ENCODE results near the gene NR2C2. TPM values are rescaled to one million over a fixed set of nuclear protein-coding genes. Genes with fewer than 3 reads are reported as not detected.

The NR2C2 gene
- total RNA-seq, 4 donors from 2014 or later, result 55.6 to 84.3 (median 69.1) TPM

DNA sequence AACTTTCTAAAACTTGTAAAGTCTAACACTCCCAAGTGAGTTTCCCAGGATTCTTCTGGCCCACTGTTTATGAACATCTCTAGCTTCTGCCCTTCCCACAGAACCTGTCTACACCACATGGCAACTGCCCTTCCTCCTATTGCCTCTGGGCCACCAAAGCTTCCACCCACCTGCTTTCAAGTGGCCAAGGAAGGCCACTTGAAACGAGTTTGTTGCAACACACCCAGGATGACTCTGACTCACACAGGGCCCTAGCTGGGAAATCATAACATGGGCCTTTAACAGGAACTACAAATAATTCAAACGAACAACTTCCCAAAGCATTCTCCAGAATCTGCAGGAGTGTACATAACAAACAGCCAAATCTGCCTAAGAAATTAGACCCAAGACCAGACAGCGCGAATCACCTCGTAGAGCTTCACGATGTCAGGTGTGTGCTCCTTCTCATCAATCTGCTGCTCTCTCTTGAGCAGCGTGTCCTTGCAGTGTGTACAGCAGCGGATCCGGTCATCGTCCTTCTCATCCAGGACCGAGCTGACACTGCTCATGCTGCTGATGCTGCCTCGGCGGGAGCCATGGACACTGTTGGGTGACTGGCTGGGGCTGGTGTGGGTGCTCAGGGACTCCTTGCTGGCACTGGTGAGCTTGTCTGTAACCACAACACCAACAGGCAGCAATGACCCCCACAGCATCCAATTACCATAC lies 134.7 kb downstream of the NR2C2 start:
- Histone ChIP-seq H3K27ac (no peak overlapping the region), H3K36me3 (peaks cover 0 to 93% (median 0%) of the 10 kb centered on the region in 3 donors), H3K4me3 (no peak overlapping the region), H3K27me3 (no peaks in the 10 kb centered on the region), H3K9me3 (no peaks in the 10 kb centered on the region), H3K4me1 (no peaks in the 10 kb centered on the region)
- DNase-seq, result no peak
- TF ChIP-seq, protein P1, sequence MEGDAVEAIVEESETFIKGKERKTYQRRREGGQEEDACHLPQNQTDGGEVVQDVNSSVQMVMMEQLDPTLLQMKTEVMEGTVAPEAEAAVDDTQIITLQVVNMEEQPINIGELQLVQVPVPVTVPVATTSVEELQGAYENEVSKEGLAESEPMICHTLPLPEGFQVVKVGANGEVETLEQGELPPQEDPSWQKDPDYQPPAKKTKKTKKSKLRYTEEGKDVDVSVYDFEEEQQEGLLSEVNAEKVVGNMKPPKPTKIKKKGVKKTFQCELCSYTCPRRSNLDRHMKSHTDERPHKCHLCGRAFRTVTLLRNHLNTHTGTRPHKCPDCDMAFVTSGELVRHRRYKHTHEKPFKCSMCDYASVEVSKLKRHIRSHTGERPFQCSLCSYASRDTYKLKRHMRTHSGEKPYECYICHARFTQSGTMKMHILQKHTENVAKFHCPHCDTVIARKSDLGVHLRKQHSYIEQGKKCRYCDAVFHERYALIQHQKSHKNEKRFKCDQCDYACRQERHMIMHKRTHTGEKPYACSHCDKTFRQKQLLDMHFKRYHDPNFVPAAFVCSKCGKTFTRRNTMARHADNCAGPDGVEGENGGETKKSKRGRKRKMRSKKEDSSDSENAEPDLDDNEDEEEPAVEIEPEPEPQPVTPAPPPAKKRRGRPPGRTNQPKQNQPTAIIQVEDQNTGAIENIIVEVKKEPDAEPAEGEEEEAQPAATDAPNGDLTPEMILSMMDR (IDR thresholded peaks at IDR 0.05), result no peak
- TF ChIP-seq POLR2A (IDR thresholded peaks at IDR 0.05), result no peak

DNA sequence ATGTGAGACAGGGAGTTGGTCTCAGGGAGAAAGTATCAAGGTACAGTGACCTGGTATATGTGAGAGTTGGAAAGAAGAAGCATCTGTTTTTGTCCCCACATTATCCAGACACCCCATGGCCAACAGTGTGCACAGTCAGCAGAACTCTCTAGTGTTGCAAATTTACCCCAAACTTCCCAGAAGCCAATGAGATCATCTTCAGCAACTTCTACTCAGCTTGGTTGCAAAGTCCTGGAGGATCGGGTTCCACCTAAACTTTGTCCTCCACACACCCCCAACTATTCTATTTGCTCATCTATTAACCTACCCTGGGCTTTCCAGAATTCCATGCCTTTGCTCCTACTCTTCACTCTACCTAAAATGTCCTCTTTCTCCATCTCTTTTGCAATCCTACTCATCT lies 135.9 kb downstream of the NR2C2 start:
- H3K36me3 ChIP-seq, result peaks cover 0 to 88% (median 0%) of the 10 kb centered on the region in 3 donors
- no peaks in the 10 kb centered on the region for H3K4me1 ChIP-seq
- no peak overlapping the region for H3K4me3 ChIP-seq
- no peaks in the 10 kb centered on the region for H3K27me3 ChIP-seq
- no peaks in the 10 kb centered on the region for H3K9me3 ChIP-seq
- H3K27ac ChIP-seq, result no peak overlapping the region
- DNase-seq, result no peak
- TF ChIP-seq, protein P1 (IDR thresholded peaks at IDR 0.05), result no peak
- TF ChIP-seq POLR2A (IDR thresholded peaks at IDR 0.05), result no peak

DNA sequence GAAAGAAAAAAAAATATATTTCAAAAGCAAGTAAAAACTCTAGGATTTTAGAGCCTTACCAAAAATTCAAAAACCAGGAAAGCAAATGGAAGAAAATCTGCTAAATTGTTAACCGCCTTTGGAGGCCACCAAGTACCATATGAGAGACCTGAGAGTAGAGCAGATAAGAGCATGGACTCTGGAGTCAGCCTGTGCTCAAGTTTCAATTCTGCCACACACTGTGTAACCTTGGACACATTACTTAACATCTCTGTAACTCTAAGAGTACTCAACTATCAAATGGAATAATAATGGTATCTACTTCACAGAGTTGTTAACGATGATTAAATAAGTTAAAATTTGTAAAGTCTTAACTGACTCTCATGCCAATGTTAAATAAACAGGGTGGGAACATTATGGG lies 138.9 kb downstream of the NR2C2 start:
- Histone ChIP-seq H3K9me3 (no peaks in the 10 kb centered on the region), H3K36me3 (peaks cover 0 to 82% (median 0%) of the 10 kb centered on the region in 3 donors), H3K27ac (no peak overlapping the region), H3K4me3 (no peak overlapping the region), H3K27me3 (no peaks in the 10 kb centered on the region), H3K4me1 (no peaks in the 10 kb centered on the region)
- no peak for DNase-seq
- no peak for TF ChIP-seq POLR2A (IDR thresholded peaks at IDR 0.05)
- TF ChIP-seq, protein P1 (IDR thresholded peaks at IDR 0.05), result no peak

DNA sequence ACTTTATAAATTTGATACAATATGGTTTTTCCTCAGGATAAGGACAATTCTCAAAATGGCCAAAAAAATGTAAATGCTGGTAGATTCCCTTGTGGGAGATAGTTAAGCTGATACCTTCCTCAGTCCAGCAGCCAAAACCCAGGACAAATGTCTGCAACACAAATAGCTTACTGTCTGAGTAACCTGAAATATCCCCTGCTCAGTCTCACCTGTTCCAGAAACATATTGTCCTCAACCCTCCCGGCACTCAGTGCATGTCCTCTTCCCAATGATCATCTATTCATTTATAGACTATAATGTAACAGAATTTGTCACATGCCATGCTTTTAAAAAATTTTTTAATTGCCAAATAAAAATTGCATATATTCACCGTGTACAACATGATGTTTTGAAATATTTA lies 139.3 kb downstream of the NR2C2 start:
- H3K27me3 ChIP-seq, result no peaks in the 10 kb centered on the region
- no peak overlapping the region for H3K27ac ChIP-seq
- H3K4me3 ChIP-seq, result no peak overlapping the region
- H3K9me3 ChIP-seq, result no peaks in the 10 kb centered on the region
- peaks cover 0 to 82% (median 0%) of the 10 kb centered on the region in 3 donors for H3K36me3 ChIP-seq
- H3K4me1 ChIP-seq, result no peaks in the 10 kb centered on the region
- TF ChIP-seq POLR2A (IDR thresholded peaks at IDR 0.05), result no peak
- TF ChIP-seq, protein P1 (IDR thresholded peaks at IDR 0.05), result no peak
- no peak for DNase-seq

DNA sequence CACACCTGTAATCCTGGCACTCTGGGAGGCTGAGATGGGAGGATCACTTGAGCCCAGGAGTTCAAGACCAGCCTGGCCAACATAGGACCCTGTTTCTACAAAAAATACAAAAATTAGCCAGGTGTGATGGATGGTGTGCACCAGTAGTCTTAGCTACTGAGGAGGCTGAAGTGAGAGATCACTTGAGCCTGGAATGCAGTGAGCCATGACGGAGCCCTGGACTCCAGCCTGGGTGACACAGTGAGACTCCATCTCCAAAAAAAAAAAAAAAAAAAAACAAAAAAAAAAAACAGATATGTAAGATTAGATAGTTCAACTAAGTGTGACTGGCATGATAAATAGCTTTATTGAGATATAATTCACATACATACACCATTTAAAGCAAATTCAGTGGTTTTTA lies 141.8 kb downstream of the NR2C2 start:
- Histone ChIP-seq H3K36me3 (peaks cover 0 to 68% (median 0%) of the 10 kb centered on the region in 3 donors), H3K27me3 (no peaks in the 10 kb centered on the region), H3K9me3 (no peaks in the 10 kb centered on the region), H3K4me1 (no peaks in the 10 kb centered on the region), H3K27ac (no peak overlapping the region), H3K4me3 (no peak overlapping the region)
- no peak for DNase-seq
- TF ChIP-seq POLR2A (IDR thresholded peaks at IDR 0.05), result no peak
- TF ChIP-seq, protein P1 (IDR thresholded peaks at IDR 0.05), result no peak
